Measurements from ENCODE around the gene RAB13.
"Not testable (repeated sequence)": the region's sequence is repeated elsewhere in the genome, so short reads cannot be mapped to it uniquely, and the experiment has no call there.

RAB13 gene

GRCh38 chr1:153990468-153991150, 4.5 kb upstream of the RAB13 start, which contains the start of gene RPS27:
TSS of gene RPS27 (plus strand) at chr1:153990762. CDS start at chr1:153990797, 35 bp downstream.
- Mint-ChIP-seq H3K27ac (peak within 1 kb of the TSS; percentile 98), H3K4me1 (ENCODE audit: low read depth) (peaks cover 52% of the 10 kb centered on the region), H3K9me3 (no peaks in the 10 kb centered on the region), H3K4me3 (peak within 1 kb of the TSS; percentile 91), H3K27me3 (no peaks in the 10 kb centered on the region), H3K36me3 (ENCODE audit: low read depth) (peaks cover 51% of the 10 kb centered on the region)
- intact Hi-C loops (cut with micrococcal nuclease) = loop anchor here (2.0 to 5.0 kb wide), 2 partner anchors 192 to 320 kb away; partner anchors contain the start of gene ILF2

DNA sequence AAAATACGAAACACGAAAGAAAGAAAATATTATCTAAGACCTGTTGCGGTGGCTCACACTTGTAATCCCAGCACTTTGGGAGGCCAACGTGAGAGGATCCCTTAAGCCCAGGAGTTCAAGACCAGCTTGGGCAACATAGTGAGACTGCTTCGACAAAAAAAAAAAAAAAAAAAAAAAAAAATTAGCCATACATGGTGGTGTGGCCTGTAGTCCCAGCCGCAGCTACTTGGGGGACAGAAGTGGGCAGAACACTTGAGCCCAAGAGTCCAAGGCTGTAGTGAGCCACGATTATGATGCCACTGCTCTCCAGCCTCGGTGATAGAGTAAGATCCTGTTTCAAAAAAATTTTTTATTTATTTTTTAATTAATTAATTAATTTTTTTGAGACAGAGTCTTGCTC, 1.5 kb upstream of the RAB13 start:
- no peak overlapping the region for H3K4me3 Mint-ChIP-seq
- H3K4me1 Mint-ChIP-seq (ENCODE audit: low read depth) = peaks cover 64% of the 10 kb centered on the region
- peaks cover 33% of the 10 kb centered on the region for H3K36me3 Mint-ChIP-seq (ENCODE audit: low read depth)
- H3K27me3 Mint-ChIP-seq = no peaks in the 10 kb centered on the region
- intact Hi-C loops (cut with micrococcal nuclease) = loop anchor here (2.0 to 5.0 kb wide), 3 partner anchors 43 to 191 kb away; partner anchors contain the start of gene GATAD2B
- peak overlapping the region; percentile 61 for H3K27ac Mint-ChIP-seq
- H3K9me3 Mint-ChIP-seq = no peaks in the 10 kb centered on the region

- peak overlapping the region; percentile 86 for H3K4me3 Mint-ChIP-seq
- intact Hi-C loops (cut with micrococcal nuclease) = loop anchor here (5.0 kb wide), 1 partner anchor 63 kb away; the partner anchor contains the start of gene GATAD2B
- peaks cover 65% of the 10 kb centered on the region for H3K4me1 Mint-ChIP-seq (ENCODE audit: low read depth)
- H3K9me3 Mint-ChIP-seq = no peaks in the 10 kb centered on the region
- H3K27ac Mint-ChIP-seq = peak overlapping the region; percentile 61
- no peaks in the 10 kb centered on the region for H3K27me3 Mint-ChIP-seq
- H3K36me3 Mint-ChIP-seq (ENCODE audit: low read depth) = peaks cover 27% of the 10 kb centered on the region
Observed at GRCh38 chr1:153985341-153985912, 712 bp downstream of the RAB13 start.

GRCh38 chr1:153984123-153984894, 1.8 kb downstream of the RAB13 start:
- intact Hi-C loops (cut with micrococcal nuclease) = no loop called here
- peak overlapping the region; percentile 48 for H3K27ac Mint-ChIP-seq
- H3K27me3 Mint-ChIP-seq = no peaks in the 10 kb centered on the region
- peaks cover 58% of the 10 kb centered on the region for H3K4me1 Mint-ChIP-seq (ENCODE audit: low read depth)
- peak overlapping the region; percentile 41 for H3K4me3 Mint-ChIP-seq
- H3K36me3 Mint-ChIP-seq (ENCODE audit: low read depth) = peaks cover 34% of the 10 kb centered on the region
- H3K9me3 Mint-ChIP-seq = no peaks in the 10 kb centered on the region

- intact Hi-C loops (cut with micrococcal nuclease); H3K27me3 Mint-ChIP-seq; H3K27ac Mint-ChIP-seq; H3K9me3 Mint-ChIP-seq; H3K4me3 Mint-ChIP-seq: not testable (repeated sequence)
- H3K4me1 Mint-ChIP-seq (ENCODE audit: low read depth) = peaks cover 69% of the 10 kb centered on the region
- H3K36me3 Mint-ChIP-seq (ENCODE audit: low read depth) = peaks cover 54% of the 10 kb centered on the region
Observed at GRCh38 chr1:153981735-153982134, 4.4 kb downstream of the RAB13 start.

DNA sequence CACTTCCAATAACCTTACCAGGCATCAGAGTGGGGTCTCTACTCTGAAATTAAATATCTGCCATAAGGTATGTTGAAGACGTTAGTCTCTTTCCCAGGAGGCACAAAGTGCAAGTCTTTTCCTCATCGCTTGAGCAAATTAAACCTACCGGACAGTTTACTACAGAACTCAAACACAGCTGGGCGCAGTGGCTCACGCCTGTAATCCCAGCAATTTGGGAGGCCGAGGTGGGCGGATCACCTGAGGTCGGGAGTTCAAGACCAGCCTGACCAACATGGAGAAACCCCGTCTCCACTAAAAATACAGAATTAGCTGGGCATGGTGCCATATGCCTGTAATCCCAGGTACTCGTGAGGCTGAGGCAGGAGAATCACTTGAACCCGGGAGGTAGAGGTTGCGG, 7.0 kb downstream of the RAB13 start:
- H3K27ac Mint-ChIP-seq = peak overlapping the region; percentile 95
- peaks cover 80% of the 10 kb centered on the region for H3K36me3 Mint-ChIP-seq (ENCODE audit: low read depth)
- H3K4me3 Mint-ChIP-seq; intact Hi-C loops (cut with micrococcal nuclease); H3K9me3 Mint-ChIP-seq; H3K27me3 Mint-ChIP-seq: not testable (repeated sequence)
- peaks cover 71% of the 10 kb centered on the region for H3K4me1 Mint-ChIP-seq (ENCODE audit: low read depth)

DNA sequence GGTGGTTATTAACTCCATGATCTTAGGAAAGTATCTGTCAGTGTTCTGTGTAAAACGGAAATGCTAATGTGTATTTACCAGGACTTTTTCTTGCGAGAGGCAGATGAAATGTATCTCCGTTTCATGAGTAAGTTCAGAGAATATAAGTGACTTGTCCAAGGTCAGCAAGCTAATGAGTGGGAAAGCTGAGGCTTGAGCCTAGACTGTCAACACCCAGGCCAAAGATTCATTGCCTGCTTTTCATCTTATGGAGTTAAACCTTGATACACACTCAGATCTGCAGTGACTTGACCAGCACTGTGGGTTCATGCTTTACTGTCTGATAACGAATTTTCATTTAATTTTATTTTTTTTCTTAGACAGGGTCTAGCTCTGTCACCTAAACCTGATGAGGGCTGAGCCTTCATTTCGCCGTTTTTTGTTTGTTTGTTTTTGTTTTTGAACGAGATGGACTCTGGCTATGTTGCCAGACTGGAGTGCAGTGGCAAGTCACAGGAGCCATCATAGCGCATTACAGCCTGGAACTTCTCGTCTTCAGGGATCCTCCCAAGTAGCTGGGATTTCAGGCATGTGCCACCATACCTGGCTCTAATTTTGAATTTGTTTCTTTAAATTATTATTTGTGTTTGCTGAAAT, 7.7 kb downstream of the RAB13 start:
- Mint-ChIP-seq H3K4me3 (peak overlapping the region; percentile 98), H3K27ac (peak overlapping the region; percentile 95), H3K36me3 (ENCODE audit: low read depth) (peaks cover 84% of the 10 kb centered on the region), H3K9me3 (no peaks in the 10 kb centered on the region), H3K4me1 (ENCODE audit: low read depth) (peaks cover 70% of the 10 kb centered on the region), H3K27me3 (no peaks in the 10 kb centered on the region)
- intact Hi-C loops (cut with micrococcal nuclease) = no loop called here

- Mint-ChIP-seq H3K9me3 (no peaks in the 10 kb centered on the region), H3K4me3 (peak within 1 kb of the TSS; percentile 98), H3K4me1 (ENCODE audit: low read depth) (peaks cover 71% of the 10 kb centered on the region), H3K27ac (peak within 1 kb of the TSS; percentile 95), H3K27me3 (no peaks in the 10 kb centered on the region), H3K36me3 (ENCODE audit: low read depth) (peaks cover 84% of the 10 kb centered on the region)
- intact Hi-C loops (cut with micrococcal nuclease) = loop anchor here (1.0 kb wide), 1 partner anchor 10 kb away; the partner anchor contains the start of gene CREB3L4
Observed at GRCh38 chr1:153977250-153978240, 8.6 kb downstream of the RAB13 start, which contains the start of gene JTB. TSS of gene JTB (minus strand) at chr1:153977674. CDS start at chr1:153977252, 422 bp downstream.

- peaks cover 76% of the 10 kb centered on the region for H3K36me3 Mint-ChIP-seq (ENCODE audit: low read depth)
- no peaks in the 10 kb centered on the region for H3K27me3 Mint-ChIP-seq
- no peaks in the 10 kb centered on the region for H3K9me3 Mint-ChIP-seq
- H3K27ac Mint-ChIP-seq = peak overlapping the region; percentile 95
- intact Hi-C loops (cut with micrococcal nuclease) = loop anchor here (1.0 kb wide), 1 partner anchor 10 kb away; the partner anchor contains the start of gene CREB3L4
- peaks cover 71% of the 10 kb centered on the region for H3K4me1 Mint-ChIP-seq (ENCODE audit: low read depth)
- H3K4me3 Mint-ChIP-seq = peak overlapping the region; percentile 98
Observed at GRCh38 chr1:153976819-153977249, 9.3 kb downstream of the RAB13 start.

DNA sequence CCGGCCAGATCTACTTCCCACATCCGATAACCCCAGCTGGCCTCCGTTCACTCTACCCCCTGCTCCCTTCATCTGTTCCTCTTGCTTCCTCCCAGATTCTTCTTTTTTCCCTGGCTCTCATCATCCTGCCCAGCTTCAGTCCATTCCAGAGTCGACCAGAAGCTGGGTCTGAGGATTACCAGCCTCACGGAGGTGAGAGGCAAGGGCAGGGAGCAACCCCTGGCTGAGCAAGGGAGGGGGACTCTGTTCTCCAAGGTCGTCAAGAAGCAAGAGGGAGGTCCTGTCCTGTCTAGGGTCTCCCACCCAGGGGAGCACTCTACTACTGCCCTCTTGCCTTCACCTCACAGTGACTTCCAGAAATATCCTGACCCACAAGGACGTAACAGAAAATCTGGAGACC, 12.6 kb downstream of the RAB13 start:
- intact Hi-C loops (cut with micrococcal nuclease) = no loop called here
- peak overlapping the region; percentile 24 for H3K27ac Mint-ChIP-seq
- peaks cover 54% of the 10 kb centered on the region for H3K36me3 Mint-ChIP-seq (ENCODE audit: low read depth)
- H3K9me3 Mint-ChIP-seq = no peaks in the 10 kb centered on the region
- H3K4me1 Mint-ChIP-seq (ENCODE audit: low read depth) = peaks cover 64% of the 10 kb centered on the region
- no peaks in the 10 kb centered on the region for H3K27me3 Mint-ChIP-seq
- H3K4me3 Mint-ChIP-seq = no peak overlapping the region

- Mint-ChIP-seq H3K27me3 (no peaks in the 10 kb centered on the region), H3K27ac (peak overlapping the region; percentile 24), H3K4me3 (no peak overlapping the region), H3K4me1 (ENCODE audit: low read depth) (peaks cover 64% of the 10 kb centered on the region), H3K36me3 (ENCODE audit: low read depth) (peaks cover 54% of the 10 kb centered on the region), H3K9me3 (no peaks in the 10 kb centered on the region)
- intact Hi-C loops (cut with micrococcal nuclease) = no loop called here
Observed at GRCh38 chr1:153973071-153973470, 13.1 kb downstream of the RAB13 start.

DNA sequence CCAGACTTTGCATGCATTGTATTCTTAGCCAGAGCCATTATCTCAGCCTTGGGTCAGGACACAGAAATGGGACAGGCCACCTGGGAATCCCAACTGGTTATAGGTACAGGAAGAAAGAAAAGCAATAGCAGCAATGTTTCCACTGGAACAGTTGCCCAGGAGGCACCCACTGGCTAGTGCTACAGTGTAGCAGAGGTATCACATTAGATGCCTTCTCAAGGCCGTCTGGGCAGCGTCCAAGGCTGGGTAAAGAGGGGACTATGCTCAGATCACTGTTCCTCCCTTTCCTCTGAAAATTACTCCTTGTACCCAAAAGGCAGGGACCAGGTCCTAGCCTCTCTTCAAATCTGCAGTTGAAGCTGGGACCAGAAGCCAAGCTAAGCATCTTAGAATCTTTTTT, 15.8 kb downstream of the RAB13 start:
- H3K36me3 Mint-ChIP-seq (ENCODE audit: low read depth) = peaks cover 42% of the 10 kb centered on the region
- peaks cover 55% of the 10 kb centered on the region for H3K4me1 Mint-ChIP-seq (ENCODE audit: low read depth)
- no peaks in the 10 kb centered on the region for H3K27me3 Mint-ChIP-seq
- no peaks in the 10 kb centered on the region for H3K9me3 Mint-ChIP-seq
- H3K27ac Mint-ChIP-seq = no peak overlapping the region
- intact Hi-C loops (cut with micrococcal nuclease) = no loop called here
- H3K4me3 Mint-ChIP-seq = no peak overlapping the region

Measured in dendritic cell treated with granulocyte-macrophage colony-stimulating factor and Interleukin-4, amounts not matched to agents 40 ng/mL and 50 ng/mL, for 4 days (primary cell).